ENCODE results near the gene ENDOD1. TPM values are rescaled to one million over a fixed set of nuclear protein-coding genes. Genes with fewer than 3 reads are reported as not detected.
A peak's percentile ranks its signal among the peaks of the same experiment; 100 is the strongest.

ENDOD1 gene
- polyA plus RNA-seq, 1 experiment: 12.1 TPM

- ChIA-PET POLR2A (no interaction called here), CTCF (no interaction called here)
- TF ChIP-seq CTCF (IDR thresholded peaks at IDR 0.05; ENCODE audit: low read depth, low read length): no peak
- peaks cover 3% of the 10 kb centered on the region for H3K27me3 ChIP-seq (ENCODE audit: control insufficient read depth, insufficient read depth, low read length)
- H3K4me3 ChIP-seq (ENCODE audit: low read depth, low read length): no peak overlapping the region
- DNase-seq (ENCODE audit: low read depth, low spot score): no peak
- H3K9me3 ChIP-seq (ENCODE audit: control insufficient read depth, insufficient read depth, low read length): no peaks in the 10 kb centered on the region
- H3K27ac ChIP-seq (ENCODE audit: low read depth, low read length): no peak overlapping the region
These were observed 30.6 kb upstream of the ENDOD1 start for GRCh38 chr11:95059046-95059445.

GRCh38 chr11:95065336-95065735 is 24.3 kb upstream of the ENDOD1 start:
- Histone ChIP-seq H3K27ac (ENCODE audit: low read depth, low read length) (no peak overlapping the region), H3K9me3 (ENCODE audit: control insufficient read depth, insufficient read depth, low read length) (no peaks in the 10 kb centered on the region), H3K27me3 (ENCODE audit: control insufficient read depth, insufficient read depth, low read length) (no peaks in the 10 kb centered on the region), H3K4me3 (ENCODE audit: low read depth, low read length) (no peak overlapping the region)
- no peak for DNase-seq (ENCODE audit: low read depth, low spot score)
- CTCF ChIA-PET: no interaction called here
- no peak for TF ChIP-seq CTCF (IDR thresholded peaks at IDR 0.05; ENCODE audit: low read depth, low read length)
- POLR2A ChIA-PET: no interaction called here

GRCh38 chr11:95066716-95067038 is 23.0 kb upstream of the ENDOD1 start, which contains the start of gene SRSF8:
Gene SRSF8, plus strand, starts transcription at chr11:95066919. Its CDS starts 308 bp downstream, at chr11:95067227.
- Histone ChIP-seq H3K27ac (ENCODE audit: low read depth, low read length) (peak within 1 kb of the TSS; percentile 83), H3K27me3 (ENCODE audit: control insufficient read depth, insufficient read depth, low read length) (no peaks in the 10 kb centered on the region), H3K4me3 (ENCODE audit: low read depth, low read length) (peak within 1 kb of the TSS; percentile 77), H3K9me3 (ENCODE audit: control insufficient read depth, insufficient read depth, low read length) (no peaks in the 10 kb centered on the region)
- no peak for TF ChIP-seq CTCF (IDR thresholded peaks at IDR 0.05; ENCODE audit: low read depth, low read length)
- DNase-seq (ENCODE audit: low read depth, low spot score): no peak
- POLR2A ChIA-PET: interaction anchor here (0.6 to 2.6 kb wide), 8 partner anchors 10 to 1323 kb away, joined by 3 to 12 read pairs (median 4); partner anchors contain the start of genes CCDC82, CWC15, JRKL and KDM4D
- CTCF ChIA-PET: interaction anchor here (0.6 to 7.9 kb wide), 22 partner anchors 9 to 714 kb away, joined by 3 to 85 read pairs (median 6); partner anchors contain the start of gene ENDOD1

- H3K4me3 ChIP-seq (ENCODE audit: low read depth, low read length): peak overlapping the region; percentile 77
- no peaks in the 10 kb centered on the region for H3K27me3 ChIP-seq (ENCODE audit: control insufficient read depth, insufficient read depth, low read length)
- DNase-seq (ENCODE audit: low read depth, low spot score): no peak
- H3K9me3 ChIP-seq (ENCODE audit: control insufficient read depth, insufficient read depth, low read length): no peaks in the 10 kb centered on the region
- H3K27ac ChIP-seq (ENCODE audit: low read depth, low read length): peak overlapping the region; percentile 83
- TF ChIP-seq CTCF (IDR thresholded peaks at IDR 0.05; ENCODE audit: low read depth, low read length): peak; percentile 64
- ChIA-PET CTCF (interaction anchor here (0.6 to 7.9 kb wide), 30 partner anchors 9 to 1359 kb away, joined by 3 to 85 read pairs (median 4); partner anchors contain the start of genes ENDOD1 and SESN3), POLR2A (interaction anchor here (0.5 to 2.6 kb wide), 12 partner anchors 9 to 1323 kb away, joined by 3 to 12 read pairs (median 4); partner anchors contain the start of genes CCDC82, CWC15, ENDOD1 and JRKL)
These were observed 22.4 kb upstream of the ENDOD1 start for GRCh38 chr11:95067039-95067840.

GRCh38 chr11:95067841-95068219 is 21.8 kb upstream of the ENDOD1 start:
- peak overlapping the region; percentile 77 for H3K4me3 ChIP-seq (ENCODE audit: low read depth, low read length)
- CTCF ChIA-PET: interaction anchor here (0.6 to 7.9 kb wide), 21 partner anchors 8 to 1358 kb away, joined by 3 to 85 read pairs (median 6); partner anchors contain the start of genes ENDOD1 and SESN3
- POLR2A ChIA-PET: interaction anchor here (0.6 to 2.6 kb wide), 9 partner anchors 8 to 1322 kb away, joined by 3 to 12 read pairs (median 5); partner anchors contain the start of genes CCDC82, CWC15, ENDOD1 and JRKL
- TF ChIP-seq CTCF (IDR thresholded peaks at IDR 0.05; ENCODE audit: low read depth, low read length): no peak
- no peaks in the 10 kb centered on the region for H3K27me3 ChIP-seq (ENCODE audit: control insufficient read depth, insufficient read depth, low read length)
- DNase-seq (ENCODE audit: low read depth, low spot score): no peak
- H3K27ac ChIP-seq (ENCODE audit: low read depth, low read length): peak overlapping the region; percentile 83
- H3K9me3 ChIP-seq (ENCODE audit: control insufficient read depth, insufficient read depth, low read length): no peaks in the 10 kb centered on the region
